ENCODE data around the gene TMEM37. TPM values are rescaled to one million over a fixed set of nuclear protein-coding genes. Genes with fewer than 3 reads are reported as not detected.

Gene TMEM37
- total and polyA plus RNA-seq, 12 donors = 0.32 to 4.7 (median 1.9) TPM

GRCh38 chr2:119423108-119423444, 8.6 kb upstream of the TMEM37 start:
- Histone ChIP-seq H3K9me3 (peaks cover 0 to 4% (median 0%) of the 10 kb centered on the region in 11 donors), H3K27me3 (no peaks in the 10 kb centered on the region), H3K27ac (no peak overlapping the region), H3K4me3 (no peak overlapping the region), H3K4me1 (peaks cover 0 to 12% (median 7%) of the 10 kb centered on the region in 9 donors), H3K36me3 (no peaks in the 10 kb centered on the region)
- TF ChIP-seq CTCF (IDR thresholded peaks at IDR 0.05) = no peak
- no peak for DNase-seq
- 89 to 94% methylated on average over 2 of the region's 2 CpGs for WGBS, 2 donors
- intact Hi-C loops (cut with DNase I) = loop anchor here in 2 of 10 donors (5.0 kb wide), 1 partner anchor 49 kb away; no protein-coding TSS in a partner anchor
- ATAC-seq = no peak

GRCh38 chr2:119423811-119424210, 7.8 kb upstream of the TMEM37 start:
- TF ChIP-seq CTCF (IDR thresholded peaks at IDR 0.05) = no peak
- Histone ChIP-seq H3K4me3 (no peak overlapping the region), H3K27me3 (no peaks in the 10 kb centered on the region), H3K9me3 (peaks cover 0 to 4% (median 0%) of the 10 kb centered on the region in 11 donors), H3K36me3 (no peaks in the 10 kb centered on the region), H3K4me1 (peaks cover 0 to 13% (median 8%) of the 10 kb centered on the region in 9 donors), H3K27ac (no peak overlapping the region)
- DNase-seq = no peak
- intact Hi-C loops (cut with DNase I) = loop anchor here in 2 of 10 donors (5.0 kb wide), 1 partner anchor 48 kb away; no protein-coding TSS in a partner anchor
- 80 to 91% methylated on average over 2 of the region's 2 CpGs for WGBS, 2 donors
- ATAC-seq = no peak

- no peak for TF ChIP-seq CTCF (IDR thresholded peaks at IDR 0.05)
- H3K27ac ChIP-seq = no peak overlapping the region
- ATAC-seq = no peak
- H3K36me3 ChIP-seq = no peaks in the 10 kb centered on the region
- no peak overlapping the region for H3K4me3 ChIP-seq
- H3K27me3 ChIP-seq = no peaks in the 10 kb centered on the region
- intact Hi-C loops (cut with DNase I) = loop anchor here in 2 of 10 donors (5.0 kb wide), 1 partner anchor 48 kb away; no protein-coding TSS in a partner anchor
- DNase-seq = no peak
- peaks cover 0 to 20% (median 8%) of the 10 kb centered on the region in 9 donors for H3K4me1 ChIP-seq
- peaks cover 0 to 4% (median 0%) of the 10 kb centered on the region in 11 donors for H3K9me3 ChIP-seq
- WGBS, 2 donors = 91 to 95% methylated on average over 10 of the region's 10 CpGs
Measured at GRCh38 chr2:119424284-119425118, 7.2 kb upstream of the TMEM37 start.

GRCh38 chr2:119425119-119425405, 6.6 kb upstream of the TMEM37 start:
- 92 to 98% methylated on average over 1 of the region's 1 CpG for WGBS, 2 donors
- H3K27me3 ChIP-seq = peaks cover 0 to 2% (median 0%) of the 10 kb centered on the region in 7 donors
- no peak overlapping the region for H3K4me3 ChIP-seq
- no peak for DNase-seq
- no peaks in the 10 kb centered on the region for H3K36me3 ChIP-seq
- intact Hi-C loops (cut with DNase I) = no loop called here
- ATAC-seq = no peak
- no peak for TF ChIP-seq CTCF (IDR thresholded peaks at IDR 0.05)
- H3K9me3 ChIP-seq = peaks cover 0 to 4% (median 0%) of the 10 kb centered on the region in 11 donors
- H3K4me1 ChIP-seq = peaks cover 0 to 24% (median 8%) of the 10 kb centered on the region in 9 donors
- no peak overlapping the region for H3K27ac ChIP-seq

All from heart right ventricle (tissue), 16 donors.